ENCODE results near the gene TUBB4B.

DNA sequence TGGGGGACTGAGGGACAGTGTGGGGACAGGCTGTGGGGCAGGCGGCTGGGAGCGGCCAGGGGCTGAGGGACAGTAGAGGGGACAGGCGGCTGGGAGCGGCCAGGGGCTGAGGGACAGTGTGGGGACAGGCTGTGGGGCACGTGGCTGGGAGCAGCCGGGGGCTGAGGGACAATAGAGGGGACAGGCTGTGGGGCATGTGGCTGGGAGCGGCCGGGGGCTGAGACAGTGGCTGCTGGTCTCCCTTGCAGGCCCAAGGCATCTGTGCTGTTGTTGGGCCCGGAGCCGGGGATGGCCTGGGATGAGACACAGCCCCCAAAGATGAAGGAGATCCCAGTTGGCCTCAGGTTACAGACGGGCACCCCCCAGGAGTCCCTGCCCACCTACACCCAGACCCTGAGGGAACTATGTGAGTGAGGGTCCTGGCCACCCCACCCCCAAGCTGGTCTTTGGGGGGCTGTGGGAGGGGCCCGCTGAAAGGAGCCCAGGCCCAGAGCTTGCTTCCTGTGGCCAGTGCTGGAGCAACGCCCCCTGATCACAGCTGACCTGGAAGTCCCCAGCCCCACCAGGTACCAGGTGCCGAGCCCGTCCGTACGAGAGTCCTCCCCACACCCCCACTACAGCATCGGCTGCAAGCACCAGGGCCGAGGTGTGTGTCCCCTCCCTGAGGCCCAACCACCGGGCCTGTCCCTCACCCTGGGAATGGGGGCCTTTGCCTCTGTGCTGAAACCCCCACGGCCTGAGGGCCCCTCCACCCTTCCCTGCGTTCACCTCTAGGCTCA, 10.6 kb downstream of the TUBB4B start:
- TF ChIP-seq CTCF (IDR thresholded peaks at IDR 0.05) (no peak), POLR2A (IDR thresholded peaks at IDR 0.05) (no peak)
